GM19043 (cell line): Measurements from ENCODE around the gene ADAP1.

Experiments
- ATAC-seq: cut with Tn5 transposase; IDR thresholded peaks from one replicate; pipeline ENCODE4 v1.9.1; 2021; ENCODE audit warnings: low read depth; ENCODE audit not compliant: unreplicated experiment

The ADAP1 gene

GRCh38 chr7:913736-914520 is 40.6 kb downstream of the ADAP1 start:
- ATAC-seq = no peak

GRCh38 chr7:911791-912480 is 42.5 kb downstream of the ADAP1 start:
- no peak for ATAC-seq

- ATAC-seq = no peak
Observed at GRCh38 chr7:910931-911431, 43.5 kb downstream of the ADAP1 start.

- no peak for ATAC-seq
Observed at GRCh38 chr7:910441-910861, 44.0 kb downstream of the ADAP1 start.

GRCh38 chr7:909358-910329 is 44.8 kb downstream of the ADAP1 start:
- no peak for ATAC-seq

GRCh38 chr7:908591-909357 is 45.7 kb downstream of the ADAP1 start:
- ATAC-seq = peak; percentile 84

- ATAC-seq = no peak
Observed at GRCh38 chr7:908159-908581, 46.3 kb downstream of the ADAP1 start.

- ATAC-seq = no peak
Observed at GRCh38 chr7:907158-907980, 47.1 kb downstream of the ADAP1 start.

- ATAC-seq = no peak
Observed at GRCh38 chr7:906776-907157, 47.7 kb downstream of the ADAP1 start.

- ATAC-seq = no peak
Observed at GRCh38 chr7:904847-905246, 49.6 kb downstream of the ADAP1 start.

- ATAC-seq = no peak
Observed at GRCh38 chr7:903921-904755, 50.3 kb downstream of the ADAP1 start.

GRCh38 chr7:902996-903395 is 51.5 kb downstream of the ADAP1 start:
- ATAC-seq = no peak

GRCh38 chr7:901388-902154 is 52.9 kb downstream of the ADAP1 start:
- ATAC-seq = no peak

GRCh38 chr7:901041-901387 is 53.5 kb downstream of the ADAP1 start:
- ATAC-seq = no peak

- no peak for ATAC-seq
Observed at GRCh38 chr7:900331-901040, 54.0 kb downstream of the ADAP1 start.

- no peak for ATAC-seq
Observed at GRCh38 chr7:899806-900205, 54.7 kb downstream of the ADAP1 start.
